ENCODE results near the gene MAGED4. TPM values are rescaled to one million over a fixed set of nuclear protein-coding genes. Genes with fewer than 3 reads are reported as not detected.

Gene MAGED4
- total RNA-seq = 40.2 and 66.0 TPM in 2 replicates

GRCh38 chrX:52184440-52185077, at the start of gene MAGED4:
TSS of gene MAGED4 (plus strand) at chrX:52184888. CDS start at chrX:52185923, 1,035 bp downstream.

Other genes with a start within 250 kb of the MAGED4 start
- 16.9 and 28.4 TPM in 2 replicates for gene MAGED4B, start 115.7 kb upstream of the MAGED4 start, total RNA-seq
- gene XAGE2, start 184.1 kb downstream of the MAGED4 start, total RNA-seq = not detected in 2 replicates